Measurements from ENCODE around the gene BOK. TPM values are rescaled to one million over a fixed set of nuclear protein-coding genes. Genes with fewer than 3 reads are reported as not detected.
A peak's percentile ranks its signal among the peaks of the same experiment; 100 is the strongest.

Gene BOK
- total RNA-seq, 1 donor from 2014 or later: not detected

GRCh38 chr2:241613017-241613780 is 54.7 kb downstream of the BOK start:
- intact Hi-C loops (cut with micrococcal nuclease): loop anchor here (5.0 to 10.0 kb wide), 5 partner anchors 256 to 1048 kb away; partner anchors contain the start of genes DUSP28, FARP2, PPP1R7 and RNPEPL1
- no peaks in the 10 kb centered on the region for H3K27me3 Mint-ChIP-seq
- H3K27ac Mint-ChIP-seq: no peak overlapping the region
- ChIA-PET CTCF (no interaction called here), POLR2A (no interaction called here)
- H3K4me3 Mint-ChIP-seq: no peak overlapping the region
- no peaks in the 10 kb centered on the region for H3K9me3 Mint-ChIP-seq
- DNase-seq (no peak), ATAC-seq (ENCODE audit: low read depth) (no peak)
- peaks cover 34% of the 10 kb centered on the region for H3K4me1 Mint-ChIP-seq
- peaks cover 3% of the 10 kb centered on the region for H3K36me3 Mint-ChIP-seq (ENCODE audit: low read depth)
- TF ChIP-seq CTCF (IDR thresholded peaks at IDR 0.05): no peak

- H3K4me3 Mint-ChIP-seq: no peak overlapping the region
- ATAC-seq (ENCODE audit: low read depth) (no peak), DNase-seq (no peak)
- peaks cover 29% of the 10 kb centered on the region for H3K4me1 Mint-ChIP-seq
- intact Hi-C loops (cut with micrococcal nuclease): loop anchor here (5.0 to 10.0 kb wide), 5 partner anchors 87 to 1050 kb away; partner anchors contain the start of genes DUSP28, ING5, PPP1R7 and RNPEPL1
- no peak for TF ChIP-seq CTCF (IDR thresholded peaks at IDR 0.05)
- CTCF ChIA-PET: no interaction called here
- POLR2A ChIA-PET: no interaction called here
- peaks cover 3% of the 10 kb centered on the region for H3K36me3 Mint-ChIP-seq (ENCODE audit: low read depth)
- no peaks in the 10 kb centered on the region for H3K9me3 Mint-ChIP-seq
- no peaks in the 10 kb centered on the region for H3K27me3 Mint-ChIP-seq
- no peak overlapping the region for H3K27ac Mint-ChIP-seq
These were observed 56.5 kb downstream of the BOK start for GRCh38 chr2:241615041-241615440.

GRCh38 chr2:241615522-241616052 is 57.0 kb downstream of the BOK start:
- TF ChIP-seq CTCF (IDR thresholded peaks at IDR 0.05): no peak
- H3K9me3 Mint-ChIP-seq: no peaks in the 10 kb centered on the region
- no peak for DNase-seq
- peaks cover 6% of the 10 kb centered on the region for H3K36me3 Mint-ChIP-seq (ENCODE audit: low read depth)
- H3K27me3 Mint-ChIP-seq: no peaks in the 10 kb centered on the region
- ChIA-PET CTCF (no interaction called here), POLR2A (no interaction called here)
- peaks cover 27% of the 10 kb centered on the region for H3K4me1 Mint-ChIP-seq
- H3K27ac Mint-ChIP-seq: no peak overlapping the region
- H3K4me3 Mint-ChIP-seq: no peak overlapping the region
- intact Hi-C loops (cut with micrococcal nuclease): loop anchor here (5.0 to 10.0 kb wide), 5 partner anchors 87 to 1051 kb away; partner anchors contain the start of genes DUSP28, ING5, PPP1R7 and RNPEPL1
- ATAC-seq (ENCODE audit: low read depth): no peak

GRCh38 chr2:241616168-241617125 is 57.9 kb downstream of the BOK start:
- POLR2A ChIA-PET: no interaction called here
- DNase-seq (no peak), ATAC-seq (ENCODE audit: low read depth) (no peak)
- TF ChIP-seq CTCF (IDR thresholded peaks at IDR 0.05): no peak
- Mint-ChIP-seq H3K27ac (peak overlapping the region; percentile 9), H3K36me3 (ENCODE audit: low read depth) (peaks cover 12% of the 10 kb centered on the region), H3K4me1 (peaks cover 24% of the 10 kb centered on the region), H3K4me3 (no peak overlapping the region), H3K9me3 (peaks cover 5% of the 10 kb centered on the region), H3K27me3 (no peaks in the 10 kb centered on the region)
- CTCF ChIA-PET: no interaction called here
- intact Hi-C loops (cut with micrococcal nuclease): loop anchor here (1.0 to 10.0 kb wide), 6 partner anchors 21 to 1052 kb away; partner anchors contain the start of genes ATG4B, DUSP28, ING5 and PPP1R7
